Measurements from ENCODE around the gene SPO11. TPM values are rescaled to one million over a fixed set of nuclear protein-coding genes. Genes with fewer than 3 reads are reported as not detected.

Gene SPO11
- total RNA-seq, 1 experiment from 2014 or later = not detected

GRCh38 chr20:57379263-57379647, 49.7 kb downstream of the SPO11 start:
- POLR2A ChIA-PET = no interaction called here
- BruUV-seq (replicated peaks) = no TSS peak

More at GRCh38 chr20:57379263-57379647, 49.7 kb downstream of the SPO11 start:
- TF ChIP-seq SP1 (IDR thresholded peaks at IDR 0.05; ENCODE audit: low read depth) = no peak
- TF ChIP-seq POLR2A (IDR thresholded peaks at IDR 0.05; ENCODE audit: borderline replicate concordance, extremely low read depth, insufficient read depth, insufficient read length) = no peak
- no peak for TF ChIP-seq ELF1 (IDR thresholded peaks at IDR 0.05; ENCODE audit: borderline replicate concordance, low read depth)
- no peak for TF ChIP-seq CBX3 (IDR thresholded peaks at IDR 0.05; ENCODE audit: low read depth)
- TF ChIP-seq EGR1 (IDR thresholded peaks at IDR 0.05; ENCODE audit: low read depth) = no peak
- no peak for TF ChIP-seq REST (IDR thresholded peaks at IDR 0.05; ENCODE audit: low read depth)
- TF ChIP-seq ZBTB33 (IDR thresholded peaks at IDR 0.05; ENCODE audit: extremely low read depth, insufficient replicate concordance, low read length) = no peak
- no peak for TF ChIP-seq SRF (IDR thresholded peaks at IDR 0.05; ENCODE audit: low read depth)
- no peak for TF ChIP-seq FOSL1 (IDR thresholded peaks at IDR 0.05; ENCODE audit: low read depth)
- no peak for TF ChIP-seq RAD21 (IDR thresholded peaks at IDR 0.05; ENCODE audit: low read depth)
- no peak for TF ChIP-seq EZH2 (IDR thresholded peaks at IDR 0.05)
- no peak for TF ChIP-seq ATF3 (IDR thresholded peaks at IDR 0.05)
- no peak for TF ChIP-seq ZFX (IDR thresholded peaks at IDR 0.05)
- Histone ChIP-seq H3K9me2 (ENCODE audit: insufficient read depth) (no peaks in the 10 kb centered on the region), H3K4me1 (ENCODE audit: control insufficient read depth in 1 of 2, insufficient read depth in 2 of 2, low read length in 2 of 2) (no peaks in the 10 kb centered on the region), H3K9me3 (ENCODE audit: control insufficient read depth in 1 of 2, insufficient read depth in 1 of 2, low read depth in 1 of 2, low read length in 2 of 2) (no peaks in the 10 kb centered on the region), H3K79me2 (ENCODE audit: insufficient read depth, low read length) (peaks cover 1% of the 10 kb centered on the region; the same call in 1 of the 2 replicates), H4K20me1 (ENCODE audit: insufficient read depth) (peaks cover 7% of the 10 kb centered on the region; the same call in 1 of the 2 replicates), H3K4me2 (ENCODE audit: low read length) (no peak overlapping the region), H3K27ac (ENCODE audit: low read depth, low read length) (no peak overlapping the region), H3K27me3 (ENCODE audit: insufficient read depth, low read length) (no peaks in the 10 kb centered on the region), H3K4me3 (replicated peaks in 1 of 2; ENCODE audit: low read depth in 1 of 2, low read length in 2 of 2) (no peak overlapping the region), H3K36me3 (ENCODE audit: control insufficient read depth in 1 of 2, insufficient read depth in 2 of 2, low read length in 2 of 2) (peaks cover 25 to 38% of the 10 kb centered on the region in 2 experiments; a peak in 3 of 4 replicates), H2AFZ (ENCODE audit: low read depth, low read length, poor library complexity, severe bottlenecking) (no peak overlapping the region), H3K9ac (ENCODE audit: low read length) (no peak overlapping the region)
- ChIA-PET RAD21 (ENCODE audit: low non-redundant PET in 1 of 2, low total read pairs in 2 of 2, uncharacterized antibody in 2 of 2, unreplicated experiment in 2 of 2) (no interaction called here), CTCF (interaction anchor here (1.2 to 1.7 kb wide), 2 partner anchors 10 to 119 kb away, joined by 3 to 5 read pairs; no protein-coding TSS in a partner anchor)
- intact Hi-C loops (cut with micrococcal nuclease) = no loop called here
- no peak for DNase-seq (ENCODE audit: low read depth, low spot score)
- ATAC-seq = no peak
